ENCODE data around the gene PUSL1.

DNA sequence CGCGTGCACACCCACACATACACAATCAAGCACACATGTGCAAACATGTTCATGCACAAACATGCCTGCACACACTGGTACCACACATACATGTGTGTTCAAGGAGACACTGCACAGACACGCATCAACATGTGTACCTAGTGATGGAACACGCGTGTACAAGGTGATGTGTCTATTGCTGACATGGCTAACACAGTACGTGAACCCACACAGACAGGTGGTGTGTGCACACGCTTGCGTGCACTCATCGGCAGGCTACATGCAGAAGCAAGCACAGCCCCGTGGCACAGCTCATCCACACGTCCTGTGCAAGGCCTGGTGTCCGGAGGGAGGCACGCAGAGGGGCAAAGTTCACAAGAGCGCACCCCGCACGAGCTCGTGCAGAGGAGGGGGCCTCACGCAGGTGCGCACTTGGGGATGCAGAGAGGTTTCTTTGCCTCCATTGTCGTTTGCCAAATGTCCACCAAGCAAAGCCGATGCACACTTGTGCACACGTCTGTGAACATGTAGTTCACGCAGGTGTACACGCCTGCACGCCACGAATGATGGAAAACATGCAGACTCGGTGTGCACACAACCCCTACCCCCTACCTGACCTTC is 1.6 kb upstream of the PUSL1 start:
- TF ChIP-seq, protein P1, sequence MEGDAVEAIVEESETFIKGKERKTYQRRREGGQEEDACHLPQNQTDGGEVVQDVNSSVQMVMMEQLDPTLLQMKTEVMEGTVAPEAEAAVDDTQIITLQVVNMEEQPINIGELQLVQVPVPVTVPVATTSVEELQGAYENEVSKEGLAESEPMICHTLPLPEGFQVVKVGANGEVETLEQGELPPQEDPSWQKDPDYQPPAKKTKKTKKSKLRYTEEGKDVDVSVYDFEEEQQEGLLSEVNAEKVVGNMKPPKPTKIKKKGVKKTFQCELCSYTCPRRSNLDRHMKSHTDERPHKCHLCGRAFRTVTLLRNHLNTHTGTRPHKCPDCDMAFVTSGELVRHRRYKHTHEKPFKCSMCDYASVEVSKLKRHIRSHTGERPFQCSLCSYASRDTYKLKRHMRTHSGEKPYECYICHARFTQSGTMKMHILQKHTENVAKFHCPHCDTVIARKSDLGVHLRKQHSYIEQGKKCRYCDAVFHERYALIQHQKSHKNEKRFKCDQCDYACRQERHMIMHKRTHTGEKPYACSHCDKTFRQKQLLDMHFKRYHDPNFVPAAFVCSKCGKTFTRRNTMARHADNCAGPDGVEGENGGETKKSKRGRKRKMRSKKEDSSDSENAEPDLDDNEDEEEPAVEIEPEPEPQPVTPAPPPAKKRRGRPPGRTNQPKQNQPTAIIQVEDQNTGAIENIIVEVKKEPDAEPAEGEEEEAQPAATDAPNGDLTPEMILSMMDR (conservative IDR thresholded peaks at IDR 0.05; ENCODE audit: low read depth, low read length): no peak
- no peak for TF ChIP-seq EZH2phosphoT487 (IDR thresholded peaks at IDR 0.05; ENCODE audit: borderline replicate concordance, low read length)
- TF ChIP-seq EZH2 (IDR thresholded peaks at IDR 0.05; ENCODE audit: low read length, unreplicated experiment): no peak

Measured in PC-3 (cell line).